Panc1 (cell line): ENCODE data around the gene ELL2.
A peak's percentile ranks its signal among the peaks of the same experiment; 100 is the strongest.

Experiments
- CTCF ChIP-seq: fragments of 450-650 bp; IDR thresholded peaks from 2 replicates; pipeline ENCODE4 v1.5.1; 2017; ENCODE audit warnings: mild to moderate bottlenecking
- TCF7L2 ChIP-seq: IDR thresholded peaks from 2 replicates; pipeline ENCODE4 v1.6.1; 2011; ENCODE audit warnings: mild to moderate bottlenecking, low read depth, low read length, inconsistent platforms

- TF ChIP-seq CTCF (peak; percentile 37), TCF7L2 (no peak)
Measured at GRCh38 chr5:95959888-95960666, 1.6 kb downstream of the ELL2 start.
